Measurements from ENCODE around the gene TXNDC12. TPM values are rescaled to one million over a fixed set of nuclear protein-coding genes. Genes with fewer than 3 reads are reported as not detected.
A peak's percentile ranks its signal among the peaks of the same experiment; 100 is the strongest.
"Not testable (repeated sequence)": the region's sequence is repeated elsewhere in the genome, so short reads cannot be mapped to it uniquely, and the experiment has no call there.

Gene TXNDC12
- total RNA-seq, 2 donors from 2014 or later, result 23.1 to 24.4 TPM

GRCh38 chr1:52005548-52005947, 49.4 kb downstream of the TXNDC12 start:
- not testable (repeated sequence) for H3K36me3 Mint-ChIP-seq (ENCODE audit: low read depth); H3K4me1 Mint-ChIP-seq; H3K27ac Mint-ChIP-seq; DNase-seq; H3K9me3 ChIP-seq (ENCODE audit: control insufficient read depth, low read length, poor library complexity, severe bottlenecking); ATAC-seq; H3K4me3 Mint-ChIP-seq
- H3K27me3 Mint-ChIP-seq, result peaks cover 24% of the 10 kb centered on the region

- Mint-ChIP-seq H3K4me1 (peaks cover 2% of the 10 kb centered on the region), H3K36me3 (ENCODE audit: low read depth) (no peaks in the 10 kb centered on the region), H3K27me3 (peaks cover 27% of the 10 kb centered on the region), H3K27ac (no peak overlapping the region), H3K4me3 (no peak overlapping the region)
- no peak for DNase-seq
- no peak for ATAC-seq
- H3K9me3 ChIP-seq (ENCODE audit: control insufficient read depth, low read length, poor library complexity, severe bottlenecking), result no peaks in the 10 kb centered on the region
Measured at GRCh38 chr1:52003877-52004276, 51.1 kb downstream of the TXNDC12 start.

- H3K36me3 Mint-ChIP-seq (ENCODE audit: low read depth), result no peaks in the 10 kb centered on the region
- ATAC-seq, result peak; percentile 98
- H3K9me3 ChIP-seq (ENCODE audit: control insufficient read depth, low read length, poor library complexity, severe bottlenecking), result no peaks in the 10 kb centered on the region
- peaks cover 38% of the 10 kb centered on the region for H3K27me3 Mint-ChIP-seq
- H3K4me1 Mint-ChIP-seq, result peaks cover 5% of the 10 kb centered on the region
- peak in 1 of 3 donors; percentile 53 for DNase-seq
- H3K4me3 Mint-ChIP-seq, result no peak overlapping the region
- no peak overlapping the region for H3K27ac Mint-ChIP-seq
Measured at GRCh38 chr1:52002038-52002917, 52.7 kb downstream of the TXNDC12 start.

- no peaks in the 10 kb centered on the region for H3K36me3 Mint-ChIP-seq (ENCODE audit: low read depth)
- no peaks in the 10 kb centered on the region for H3K9me3 ChIP-seq (ENCODE audit: control insufficient read depth, low read length, poor library complexity, severe bottlenecking)
- DNase-seq, result no peak
- H3K27ac Mint-ChIP-seq, result no peak overlapping the region
- no peak for ATAC-seq
- no peak overlapping the region for H3K4me3 Mint-ChIP-seq
- peaks cover 5% of the 10 kb centered on the region for H3K4me1 Mint-ChIP-seq
- H3K27me3 Mint-ChIP-seq, result peaks cover 42% of the 10 kb centered on the region
Measured at GRCh38 chr1:51998701-51999100, 56.3 kb downstream of the TXNDC12 start.

- no peak overlapping the region for H3K27ac Mint-ChIP-seq
- no peaks in the 10 kb centered on the region for H3K9me3 ChIP-seq (ENCODE audit: control insufficient read depth, low read length, poor library complexity, severe bottlenecking)
- DNase-seq (no peak), ATAC-seq (no peak)
- no peak overlapping the region for H3K4me3 Mint-ChIP-seq
- H3K36me3 Mint-ChIP-seq (ENCODE audit: low read depth), result no peaks in the 10 kb centered on the region
- peaks cover 5% of the 10 kb centered on the region for H3K4me1 Mint-ChIP-seq
- peaks cover 46% of the 10 kb centered on the region for H3K27me3 Mint-ChIP-seq
Measured at GRCh38 chr1:51997974-51998382, 57.0 kb downstream of the TXNDC12 start.

GRCh38 chr1:51990478-51990965, 64.5 kb downstream of the TXNDC12 start, which contains the start of gene RAB3B:
RAB3B (minus strand) TSS chr1:51990700; CDS start chr1:51977117, 13,583 bp downstream.
- H3K27me3 Mint-ChIP-seq, result peaks cover 42% of the 10 kb centered on the region
- no peaks in the 10 kb centered on the region for H3K9me3 ChIP-seq (ENCODE audit: control insufficient read depth, low read length, poor library complexity, severe bottlenecking)
- ATAC-seq, result peak; percentile 93
- peak within 1 kb of the TSS; percentile 91 for H3K4me3 Mint-ChIP-seq
- peak; percentile 41 to 54 (median 52) for DNase-seq
- peak within 1 kb of the TSS; percentile 3 for H3K27ac Mint-ChIP-seq
- peaks cover 37% of the 10 kb centered on the region for H3K4me1 Mint-ChIP-seq
- H3K36me3 Mint-ChIP-seq (ENCODE audit: low read depth), result peaks cover 2% of the 10 kb centered on the region

- peak overlapping the region; percentile 3 for H3K27ac Mint-ChIP-seq
- peaks cover 37% of the 10 kb centered on the region for H3K4me1 Mint-ChIP-seq
- peak overlapping the region; percentile 78 for H3K4me3 Mint-ChIP-seq
- DNase-seq (no peak), ATAC-seq (no peak)
- H3K36me3 Mint-ChIP-seq (ENCODE audit: low read depth), result peaks cover 2% of the 10 kb centered on the region
- peaks cover 42% of the 10 kb centered on the region for H3K27me3 Mint-ChIP-seq
- H3K9me3 ChIP-seq (ENCODE audit: control insufficient read depth, low read length, poor library complexity, severe bottlenecking), result no peaks in the 10 kb centered on the region
Measured at GRCh38 chr1:51989582-51990477, 65.2 kb downstream of the TXNDC12 start.

GRCh38 chr1:51988254-51988653, 66.7 kb downstream of the TXNDC12 start:
- Mint-ChIP-seq H3K4me3 (peak overlapping the region; percentile 50), H3K27ac (peak overlapping the region; percentile 63), H3K36me3 (ENCODE audit: low read depth) (peaks cover 2% of the 10 kb centered on the region), H3K27me3 (peaks cover 32% of the 10 kb centered on the region), H3K4me1 (peaks cover 37% of the 10 kb centered on the region)
- ATAC-seq, result no peak
- H3K9me3 ChIP-seq (ENCODE audit: control insufficient read depth, low read length, poor library complexity, severe bottlenecking), result no peaks in the 10 kb centered on the region
- DNase-seq, result no peak

GRCh38 chr1:51986718-51987117, 68.3 kb downstream of the TXNDC12 start:
- Mint-ChIP-seq H3K27ac (no peak overlapping the region), H3K36me3 (ENCODE audit: low read depth) (no peaks in the 10 kb centered on the region), H3K4me1 (peaks cover 29% of the 10 kb centered on the region), H3K27me3 (peaks cover 17% of the 10 kb centered on the region), H3K4me3 (no peak overlapping the region)
- no peaks in the 10 kb centered on the region for H3K9me3 ChIP-seq (ENCODE audit: control insufficient read depth, low read length, poor library complexity, severe bottlenecking)
- ATAC-seq, result no peak
- no peak for DNase-seq

GRCh38 chr1:51982161-51982560, 72.8 kb downstream of the TXNDC12 start:
- DNase-seq, result no peak

GRCh38 chr1:51981555-51981954, 73.4 kb downstream of the TXNDC12 start:
- H3K27ac Mint-ChIP-seq, result no peak overlapping the region
- no peak for ATAC-seq
- H3K4me3 Mint-ChIP-seq, result no peak overlapping the region
- no peaks in the 10 kb centered on the region for H3K27me3 Mint-ChIP-seq
- no peak for DNase-seq
- H3K4me1 Mint-ChIP-seq, result no peaks in the 10 kb centered on the region
- no peaks in the 10 kb centered on the region for H3K36me3 Mint-ChIP-seq (ENCODE audit: low read depth)
- H3K9me3 ChIP-seq (ENCODE audit: control insufficient read depth, low read length, poor library complexity, severe bottlenecking), result no peaks in the 10 kb centered on the region

More at GRCh38 chr1:51982161-51982560, 72.8 kb downstream of the TXNDC12 start:
- Mint-ChIP-seq H3K36me3 (ENCODE audit: low read depth) (no peaks in the 10 kb centered on the region), H3K27ac (no peak overlapping the region), H3K4me1 (peaks cover 2% of the 10 kb centered on the region), H3K4me3 (no peak overlapping the region), H3K27me3 (no peaks in the 10 kb centered on the region)
- no peak for ATAC-seq
- no peaks in the 10 kb centered on the region for H3K9me3 ChIP-seq (ENCODE audit: control insufficient read depth, low read length, poor library complexity, severe bottlenecking)

GRCh38 chr1:51978099-51978498, 76.9 kb downstream of the TXNDC12 start:
- DNase-seq (no peak), ATAC-seq (no peak)
- Mint-ChIP-seq H3K27ac (no peak overlapping the region), H3K4me1 (no peaks in the 10 kb centered on the region), H3K4me3 (no peak overlapping the region), H3K36me3 (ENCODE audit: low read depth) (no peaks in the 10 kb centered on the region), H3K27me3 (peaks cover 4% of the 10 kb centered on the region)
- no peaks in the 10 kb centered on the region for H3K9me3 ChIP-seq (ENCODE audit: control insufficient read depth, low read length, poor library complexity, severe bottlenecking)

Data from T-helper 17 cell (primary cell).